HG03521 (cell line): ENCODE data around the gene PRKCZ.
"Not testable (repeated sequence)": the region's sequence is repeated elsewhere in the genome, so short reads cannot be mapped to it uniquely, and the experiment has no call there.

Source experiments
- ATAC-seq: cut with Tn5 transposase; IDR thresholded peaks from one replicate; pipeline ENCODE4 v1.9.1; 2021; ENCODE audit warnings: mild to moderate bottlenecking, moderate library complexity; ENCODE audit not compliant: unreplicated experiment

The PRKCZ gene

GRCh38 chr1:2147869-2148268 is 97.7 kb downstream of the PRKCZ start:
- ATAC-seq = not testable (repeated sequence)

GRCh38 chr1:2148691-2149090 is 98.5 kb downstream of the PRKCZ start:
- no peak for ATAC-seq

- no peak for ATAC-seq
These were observed 100.6 kb downstream of the PRKCZ start for GRCh38 chr1:2150801-2151200.

- no peak for ATAC-seq
These were observed 101.0 kb downstream of the PRKCZ start for GRCh38 chr1:2151252-2151651.

- no peak for ATAC-seq
These were observed 101.7 kb downstream of the PRKCZ start for GRCh38 chr1:2151911-2152310.

- no peak for ATAC-seq
These were observed 102.7 kb downstream of the PRKCZ start for GRCh38 chr1:2152954-2153353.

GRCh38 chr1:2154022-2154421 is 103.8 kb downstream of the PRKCZ start:
- no peak for ATAC-seq

GRCh38 chr1:2155147-2155598 is 105.0 kb downstream of the PRKCZ start:
- ATAC-seq = no peak

- ATAC-seq = no peak
These were observed 105.6 kb downstream of the PRKCZ start for GRCh38 chr1:2155788-2156187.

- no peak for ATAC-seq
These were observed 106.7 kb downstream of the PRKCZ start for GRCh38 chr1:2156866-2157265.

GRCh38 chr1:2157856-2158255 is 107.6 kb downstream of the PRKCZ start:
- no peak for ATAC-seq

- ATAC-seq = no peak
These were observed 108.1 kb downstream of the PRKCZ start for GRCh38 chr1:2158272-2158671.

- no peak for ATAC-seq
These were observed 108.9 kb downstream of the PRKCZ start for GRCh38 chr1:2159124-2159523.

GRCh38 chr1:2160451-2161300 is 110.5 kb downstream of the PRKCZ start:
- ATAC-seq = no peak

GRCh38 chr1:2163205-2163604 is 113.0 kb downstream of the PRKCZ start:
- ATAC-seq = no peak

GRCh38 chr1:2165646-2166045 is 115.4 kb downstream of the PRKCZ start:
- ATAC-seq = no peak

GRCh38 chr1:2166254-2166653 is 116.0 kb downstream of the PRKCZ start:
- no peak for ATAC-seq

- no peak for ATAC-seq
These were observed 116.5 kb downstream of the PRKCZ start for GRCh38 chr1:2166695-2167094.

- ATAC-seq = no peak
These were observed 117.9 kb downstream of the PRKCZ start for GRCh38 chr1:2168090-2168489.

- ATAC-seq = no peak
These were observed 118.3 kb downstream of the PRKCZ start for GRCh38 chr1:2168535-2168934.

GRCh38 chr1:2169200-2169836 is 119.1 kb downstream of the PRKCZ start:
- no peak for ATAC-seq

GRCh38 chr1:2170211-2170610 is 120.0 kb downstream of the PRKCZ start:
- no peak for ATAC-seq
